Gastrocnemius medialis (tissue), 4 donors: ENCODE results near the gene MAP3K6. TPM values are rescaled to one million over a fixed set of nuclear protein-coding genes. Genes with fewer than 3 reads are reported as not detected.
"Not testable (repeated sequence)": the region's sequence is repeated elsewhere in the genome, so short reads cannot be mapped to it uniquely, and the experiment has no call there.

ENCODE experiments used
- ATAC-seq, 2 donors: fragments of 150-250 bp; one replicate each; pipeline ENCODE4 v1.9.1; 2016
- DNase-seq, 2 donors: peaks; one replicate each; pipeline ENCODE4 v3.0.0-alpha.2; 2019
- H3K27ac ChIP-seq, 4 donors: fragments of 200-600 bp; sonication (generic); 1 replicate in 1 of 4; 2 replicates in 3 of 4; pipeline ENCODE4 v1.5.1; 2016 to 2018; ENCODE audit warnings: mild to moderate bottlenecking in 2 of 4, moderate library complexity in 1 of 4
- H3K27me3 ChIP-seq, 3 donors: fragments of 200-600 bp; sonication (generic) in 2 of 3; 1 replicate in 1 of 3; 2 replicates in 2 of 3; pipeline versions ENCODE4 v1.5.1 to v1.6.0; 2016 to 2019; ENCODE audit warnings: mild to moderate bottlenecking in 1 of 3, moderate library complexity in 1 of 3
- H3K36me3 ChIP-seq, 2 donors: fragments of 200-600 bp; sonication (generic) in 1 of 2; one replicate each; pipeline ENCODE4 v1.5.1; 2017 to 2018
- H3K4me1 ChIP-seq, 2 donors: fragments of 200-600 bp; sonication (generic) in 1 of 2; one replicate each; pipeline ENCODE4 v1.5.1; 2016 to 2017; ENCODE audit warnings: mild to moderate bottlenecking in 2 of 2
- H3K4me3 ChIP-seq, 4 donors: fragments of 200-600 bp; sonication (generic) in 3 of 4; 1 replicate in 1 of 4; 2 replicates in 3 of 4; pipeline ENCODE4 v1.5.1; 2016 to 2019; ENCODE audit warnings: mild to moderate bottlenecking in 2 of 4
- H3K9me3 ChIP-seq, 3 donors: fragments of 200-600 bp; sonication (generic) in 2 of 3; 1 replicate in 1 of 3; 2 replicates in 2 of 3; pipeline ENCODE4 v1.5.1; 2016 to 2019
- CTCF ChIP-seq, 5 experiments: fragments of 450-650 bp in 3 of 5; fragments of 200-600 bp in 2 of 5; sonication (generic) in 2 of 5; IDR thresholded peaks in 4 of 5; conservative IDR thresholded peaks in 1 of 5; 1 replicate in 4 of 5; 2 replicates in 1 of 5; pipeline ENCODE4 v1.5.1; 2016 to 2019; ENCODE audit warnings: antibody characterized with exemption in 5 of 5, mild to moderate bottlenecking in 3 of 5, moderate library complexity in 3 of 5
- POLR2A ChIP-seq, 2 donors: fragments of 450-650 bp; IDR thresholded peaks; one replicate each; pipeline ENCODE4 v1.6.1; 2017; ENCODE audit warnings: antibody characterized with exemption in 2 of 2, mild to moderate bottlenecking in 2 of 2, moderate library complexity in 2 of 2
- in situ Hi-C, 4 donors: fragments of 200-750 bp; cut with MboI; loops; one replicate each; pipeline versions ENCODE4 v1.15.0 to v1.8.0; 2017; ENCODE audit warnings: low sequenced_read_pairs in 4 of 4
- intact Hi-C: fragments of 100-400 bp; cut with DNase I; formaldehyde crosslinking; loops from one replicate; pipeline ENCODE4 v1.15.1; 2023; ENCODE audit warnings: low total_unique reads
- total RNA-seq, 4 donors: library from RNA; depleted of rRNA; stranded (reverse); fragments of >200 nt; gene quantifications; one replicate each; pipeline versions ENCODE4 v1.1.0 to v1.2.3, GENCODE V29; 2016

Gene MAP3K6
- total RNA-seq, 4 donors from 2014 or later: 16.5 to 29.1 (median 18.4) TPM

GRCh38 chr1:27388337-27389005 is 21.7 kb upstream of the MAP3K6 start:
- Histone ChIP-seq H3K36me3 (no peaks in the 10 kb centered on the region), H3K27ac (peak overlapping the region in 2 of 4 donors; percentile 5 to 46), H3K27me3 (no peaks in the 10 kb centered on the region), H3K4me3 (no peak overlapping the region), H3K4me1 (peaks cover 12 to 13% of the 10 kb centered on the region in 2 donors), H3K9me3 (no peaks in the 10 kb centered on the region)
- in situ Hi-C loops (loop anchor here in 2 of 4 donors (5.0 kb wide), 1 partner anchor 86 kb away; no protein-coding TSS in a partner anchor), intact Hi-C loops (loop anchor here (1.0 to 5.0 kb wide), 4 partner anchors 22 to 286 kb away; partner anchors contain the start of gene MAP3K6)
- DNase-seq: peak; percentile 57 to 66
- TF ChIP-seq CTCF (IDR thresholded peaks at IDR 0.05 in 4 of 5, conservative IDR thresholded peaks at IDR 0.05 in 1 of 5): peak; percentile 77 to 93 (median 89)
- TF ChIP-seq POLR2A (IDR thresholded peaks at IDR 0.05): no peak
- ATAC-seq: peak in 1 of 2 donors; percentile 69

GRCh38 chr1:27384797-27385196 is 18.0 kb upstream of the MAP3K6 start:
- in situ Hi-C loops (loop anchor here in 2 of 4 donors (5.0 kb wide), 1 partner anchor 82 kb away; no protein-coding TSS in a partner anchor), intact Hi-C loops (loop anchor here (5.0 kb wide), 1 partner anchor 282 kb away; no protein-coding TSS in a partner anchor)
- H3K27me3 ChIP-seq, H3K4me3 ChIP-seq, H3K9me3 ChIP-seq, H3K27ac ChIP-seq, ATAC-seq, DNase-seq, H3K36me3 ChIP-seq: not testable (repeated sequence)
- peaks cover 9 to 18% of the 10 kb centered on the region in 2 donors for H3K4me1 ChIP-seq

- Histone ChIP-seq H3K4me3 (no peak overlapping the region), H3K4me1 (peaks cover 9 to 16% of the 10 kb centered on the region in 2 donors), H3K27ac (no peak overlapping the region), H3K27me3 (peaks cover 0 to 5% (median 0%) of the 10 kb centered on the region in 3 donors), H3K36me3 (no peaks in the 10 kb centered on the region), H3K9me3 (no peaks in the 10 kb centered on the region)
- DNase-seq: no peak
- ATAC-seq: no peak
- in situ Hi-C loops: no loop called here
- intact Hi-C loops: no loop called here
- TF ChIP-seq CTCF (IDR thresholded peaks at IDR 0.05 in 4 of 5, conservative IDR thresholded peaks at IDR 0.05 in 1 of 5) (no peak), POLR2A (IDR thresholded peaks at IDR 0.05) (no peak)
Measured at GRCh38 chr1:27383661-27384060, 16.9 kb upstream of the MAP3K6 start.

GRCh38 chr1:27383039-27383605 is 16.4 kb upstream of the MAP3K6 start, which contains the start of gene CD164L2:
Gene CD164L2, minus strand, starts transcription at chr1:27383333. Its CDS starts 94 bp downstream, at chr1:27383239.
- in situ Hi-C loops: no loop called here
- no peak within 1 kb of the TSS for H3K27ac ChIP-seq
- peaks cover 9 to 14% of the 10 kb centered on the region in 2 donors for H3K4me1 ChIP-seq
- no peaks in the 10 kb centered on the region for H3K9me3 ChIP-seq
- no peak for TF ChIP-seq POLR2A (IDR thresholded peaks at IDR 0.05)
- TF ChIP-seq CTCF (IDR thresholded peaks at IDR 0.05 in 4 of 5, conservative IDR thresholded peaks at IDR 0.05 in 1 of 5): no peak
- peaks cover 0 to 5% (median 0%) of the 10 kb centered on the region in 3 donors for H3K27me3 ChIP-seq
- DNase-seq (no peak), ATAC-seq (no peak)
- no peak within 1 kb of the TSS for H3K4me3 ChIP-seq
- intact Hi-C loops: no loop called here
- no peaks in the 10 kb centered on the region for H3K36me3 ChIP-seq
